ENCODE measurements around the gene ABCC10.
"Not testable (repeated sequence)": the region's sequence is repeated elsewhere in the genome, so short reads cannot be mapped to it uniquely, and the experiment has no call there.

The ABCC10 gene

DNA sequence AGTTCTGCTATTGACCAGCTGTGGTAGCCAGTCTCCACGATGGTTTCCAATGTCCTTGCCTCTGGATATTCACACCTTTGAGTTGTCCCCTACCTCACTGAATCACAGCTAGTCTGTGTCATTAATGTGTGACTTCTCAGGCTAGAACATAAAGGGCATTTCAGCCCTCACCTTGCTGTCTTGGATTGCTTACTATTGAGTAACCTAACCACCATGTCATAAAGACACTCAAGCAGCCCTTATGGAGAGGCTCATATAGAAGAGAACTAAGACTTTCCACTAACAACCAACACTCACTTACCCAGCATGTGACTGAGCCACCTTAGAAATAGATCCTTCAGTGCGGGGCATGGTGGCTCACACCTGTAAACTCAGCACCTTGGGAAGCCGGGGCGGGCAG is 19.1 kb upstream of the ABCC10 start:
- no peak for DNase-seq

DNA sequence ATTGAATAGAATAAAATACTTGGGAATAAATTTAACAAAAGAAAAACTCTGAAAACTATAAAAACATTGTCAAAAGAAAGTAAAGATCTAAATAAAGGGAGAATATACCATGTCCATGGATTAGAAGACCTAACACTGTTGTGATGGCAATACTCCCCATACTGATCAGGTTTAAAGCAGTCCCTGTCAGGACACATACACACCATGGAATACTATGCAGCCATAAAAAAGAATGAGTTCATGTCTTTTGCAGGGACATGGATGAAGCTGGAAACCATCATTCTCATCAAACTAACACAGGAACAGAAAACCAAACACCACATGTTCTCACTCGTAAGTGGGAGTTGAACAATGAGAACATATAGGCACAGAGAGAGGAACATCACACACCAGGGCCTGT is 16.6 kb upstream of the ABCC10 start:
- DNase-seq, result not testable (repeated sequence)

DNA sequence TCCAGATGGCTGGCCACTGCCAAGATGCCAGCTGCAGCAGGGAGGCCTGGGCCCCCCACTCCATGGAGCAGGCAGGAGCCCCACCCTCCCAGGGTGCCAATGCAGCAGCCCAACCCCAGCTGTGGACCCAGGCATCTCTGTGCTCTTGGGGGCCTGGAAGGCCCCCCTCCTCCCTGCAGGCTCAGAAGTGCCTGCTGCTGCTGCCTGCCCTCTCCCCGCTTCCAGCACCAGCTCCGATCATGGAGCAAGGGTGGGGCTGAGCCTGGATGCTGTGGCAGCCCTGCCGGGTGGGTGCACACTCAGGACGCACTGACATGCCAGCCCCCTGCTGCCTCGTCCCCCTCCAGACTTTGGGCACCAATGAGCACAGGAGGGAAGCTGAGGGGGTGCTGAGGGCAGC is 14.8 kb upstream of the ABCC10 start:
- no peak for DNase-seq

DNA sequence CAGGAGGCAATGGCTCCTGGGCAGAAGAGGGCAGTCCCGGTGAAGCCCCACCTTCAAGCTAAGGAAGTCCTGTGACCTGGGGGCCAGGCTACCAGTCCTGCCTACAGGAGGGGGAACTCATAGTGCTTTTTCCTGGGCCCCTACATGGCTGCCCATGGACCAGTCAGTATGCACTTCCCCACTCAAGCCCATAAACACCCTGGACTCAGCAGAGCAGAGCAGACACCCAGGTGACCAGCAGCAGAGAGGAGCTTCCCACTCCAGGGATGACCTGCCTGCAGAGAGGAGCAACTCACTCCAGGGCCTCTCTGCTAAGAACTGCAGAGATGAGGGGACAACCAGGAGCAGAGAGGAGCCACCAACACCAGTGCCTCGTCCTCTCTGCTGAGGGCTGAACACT is 14.3 kb upstream of the ABCC10 start:
- no peak for DNase-seq

DNA sequence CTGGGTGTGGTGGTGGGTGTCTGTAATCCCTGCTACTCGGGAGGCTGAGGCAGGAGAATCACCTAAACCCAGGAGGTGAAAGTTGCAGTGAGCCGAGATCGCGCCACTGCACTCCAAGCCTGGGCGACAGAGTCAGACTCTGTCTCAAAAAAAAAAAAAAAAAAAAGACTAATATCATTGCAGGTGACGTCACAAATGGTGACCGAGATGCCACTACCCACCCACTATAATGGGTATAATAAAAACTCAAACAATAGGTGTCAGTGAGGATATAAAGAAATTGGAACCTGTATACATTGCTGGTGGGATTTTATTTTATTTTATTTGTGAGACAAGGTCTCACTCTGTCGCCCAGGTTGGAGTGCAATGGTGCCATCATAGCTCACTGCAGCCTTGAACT is 12.1 kb upstream of the ABCC10 start:
- not testable (repeated sequence) for DNase-seq

DNA sequence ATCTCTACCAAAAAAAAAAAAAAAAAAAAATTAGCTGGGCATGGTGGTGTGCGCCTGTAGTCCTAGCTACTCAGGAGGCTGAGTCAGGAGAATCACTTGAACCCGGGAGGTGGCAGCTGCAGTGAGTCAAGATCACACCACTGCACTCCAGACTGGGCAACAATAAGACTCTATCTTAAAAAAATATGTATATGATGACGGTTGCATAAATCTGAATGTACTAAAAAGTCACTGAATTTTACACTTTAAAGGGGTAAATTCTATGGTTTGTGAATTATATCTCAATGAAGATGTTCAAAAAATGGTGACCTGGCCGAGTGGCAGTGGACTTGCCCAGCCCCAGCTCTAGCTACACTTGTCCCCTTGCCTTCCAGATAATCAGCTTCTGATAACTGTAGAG is 10.4 kb upstream of the ABCC10 start:
- no peak for DNase-seq

DNA sequence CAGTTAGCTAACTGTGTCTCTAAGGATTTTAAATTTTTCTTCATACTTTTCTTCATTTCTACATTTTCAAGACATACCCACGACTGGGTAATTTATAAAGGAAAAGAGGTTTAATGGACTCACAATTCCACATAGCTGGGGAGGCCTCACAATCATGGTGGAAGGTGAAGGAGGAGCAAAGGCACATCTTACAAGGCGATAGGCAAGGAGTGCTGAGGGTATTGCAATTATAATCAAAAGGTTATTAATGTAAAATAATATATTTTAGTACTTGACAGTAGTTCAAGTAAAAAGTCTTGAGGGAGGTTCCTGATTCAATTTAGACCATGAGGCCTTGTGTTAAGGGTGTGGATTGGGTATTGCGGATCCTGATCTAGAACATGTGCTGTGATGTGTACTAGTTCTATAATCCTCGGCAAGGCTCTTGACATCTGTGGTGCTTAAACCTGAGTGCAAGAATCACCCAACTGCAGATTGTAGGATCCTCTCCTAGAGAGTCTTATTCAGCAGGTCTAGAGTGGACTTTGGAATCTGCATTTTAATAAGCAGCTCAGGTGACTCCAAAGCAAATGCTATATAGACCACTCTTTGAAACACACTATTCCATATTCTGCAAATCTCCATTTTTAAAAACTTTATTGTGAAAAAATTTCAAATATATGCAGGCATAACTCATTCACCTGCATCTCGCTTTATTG is 7.2 kb upstream of the ABCC10 start:
- DNase-seq, result no peak

DNA sequence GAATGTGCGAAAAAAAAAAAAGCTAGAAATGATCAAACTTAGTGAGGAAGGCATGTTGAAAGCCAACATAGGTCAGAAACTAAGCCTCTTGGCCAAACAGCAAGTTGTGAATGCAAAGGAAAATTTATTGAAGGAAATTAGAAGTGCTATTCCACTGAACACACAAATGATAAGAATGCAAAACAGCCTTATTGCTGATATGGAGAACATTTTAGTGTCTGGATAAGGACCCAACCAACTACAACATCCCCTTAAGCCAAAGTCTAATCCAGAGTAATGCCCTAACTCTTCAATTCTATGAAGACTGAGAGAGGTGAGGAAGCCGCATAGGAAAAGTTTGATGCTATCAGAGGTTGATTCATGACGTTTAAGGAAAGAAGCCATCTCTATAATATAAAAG is 5.5 kb upstream of the ABCC10 start:
- no peak for DNase-seq

DNA sequence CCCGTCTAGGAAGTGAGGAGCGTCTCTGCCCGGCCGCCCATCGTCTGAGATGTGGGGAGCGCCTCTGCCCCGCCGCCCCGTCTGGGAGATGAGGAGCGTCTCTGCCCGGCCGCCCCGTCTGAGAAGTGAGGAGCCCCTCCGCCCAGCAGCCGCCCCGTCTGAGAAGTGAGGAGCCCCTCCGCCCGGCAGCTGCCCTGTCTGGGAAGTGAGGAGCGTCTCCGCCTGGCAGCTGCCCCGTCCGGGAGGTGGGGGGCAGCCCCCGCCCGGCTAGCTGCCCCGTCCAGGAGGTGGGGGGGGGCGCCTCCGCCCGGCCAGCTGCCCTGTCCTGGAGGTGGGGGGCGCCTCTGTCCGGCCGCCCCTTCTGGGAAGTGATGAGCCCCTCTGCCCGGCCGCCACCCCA is 2.3 kb upstream of the ABCC10 start:
- DNase-seq, result not testable (repeated sequence)

DNA sequence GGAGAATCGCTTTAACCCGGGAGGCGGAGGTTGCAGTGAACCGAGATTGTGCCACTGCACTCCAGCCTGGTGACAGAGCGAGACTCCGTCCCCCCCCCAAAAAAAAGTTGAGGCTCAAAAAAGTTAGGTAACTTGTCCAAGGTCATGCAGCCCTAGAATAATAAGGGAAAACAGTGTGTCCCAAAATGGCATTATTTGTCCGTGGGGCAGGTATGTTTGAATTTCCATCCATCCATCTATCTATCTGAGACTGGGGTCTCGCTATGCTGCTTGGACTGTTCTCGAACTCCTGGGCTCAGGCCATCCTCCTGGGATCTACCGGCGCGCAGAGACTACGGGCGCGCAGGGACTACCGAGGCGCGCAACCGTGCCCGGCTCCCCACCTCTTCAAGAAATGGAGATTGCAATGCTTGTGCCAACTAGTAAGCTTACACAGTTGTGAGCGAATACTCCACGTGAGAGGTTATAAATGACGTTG is 374 bp upstream of the ABCC10 start:
- no peak for DNase-seq

DNA sequence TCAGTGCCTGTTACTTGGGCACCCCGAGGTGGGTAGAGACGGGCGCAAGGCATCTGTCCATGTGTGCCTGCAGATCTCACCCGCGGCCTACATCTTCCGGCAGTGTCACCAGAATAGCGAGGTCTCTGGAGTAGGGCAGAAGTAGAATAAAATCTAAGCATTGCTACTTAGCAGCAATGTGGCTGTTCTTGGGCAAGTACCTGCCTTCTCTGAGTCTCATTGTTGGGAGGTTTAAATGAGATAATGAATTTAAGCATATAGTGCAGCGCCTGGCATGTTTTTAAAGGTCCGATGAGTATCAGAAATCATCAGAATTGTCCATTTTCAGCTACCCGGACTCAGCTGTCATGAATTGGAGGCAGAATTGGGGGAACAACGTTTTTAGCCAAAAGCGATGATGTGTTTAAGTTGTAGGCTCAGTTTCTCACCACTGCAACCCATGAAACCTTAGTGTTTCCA is 800 bp downstream of the ABCC10 start:
- no peak for DNase-seq

DNA sequence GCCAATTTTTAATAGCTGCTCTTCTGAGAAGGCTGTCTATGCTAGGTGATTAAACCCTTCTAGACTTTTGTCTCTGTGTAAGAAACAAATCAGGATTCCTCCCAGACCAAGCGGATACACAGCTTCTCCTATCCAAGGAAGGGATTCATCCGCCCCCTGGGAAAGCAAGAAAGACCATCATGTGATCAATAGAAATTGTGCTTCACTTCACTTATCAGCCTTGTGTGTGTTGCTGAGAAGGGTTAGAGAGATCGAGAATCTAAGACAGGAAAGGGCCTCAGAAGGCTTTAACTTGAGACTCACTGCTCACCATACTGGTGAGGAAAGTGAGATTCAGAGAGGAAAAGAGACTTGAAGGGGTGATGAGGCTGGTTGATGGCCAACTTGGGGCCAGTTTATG is 1.5 kb downstream of the ABCC10 start:
- DNase-seq, result no peak

DNA sequence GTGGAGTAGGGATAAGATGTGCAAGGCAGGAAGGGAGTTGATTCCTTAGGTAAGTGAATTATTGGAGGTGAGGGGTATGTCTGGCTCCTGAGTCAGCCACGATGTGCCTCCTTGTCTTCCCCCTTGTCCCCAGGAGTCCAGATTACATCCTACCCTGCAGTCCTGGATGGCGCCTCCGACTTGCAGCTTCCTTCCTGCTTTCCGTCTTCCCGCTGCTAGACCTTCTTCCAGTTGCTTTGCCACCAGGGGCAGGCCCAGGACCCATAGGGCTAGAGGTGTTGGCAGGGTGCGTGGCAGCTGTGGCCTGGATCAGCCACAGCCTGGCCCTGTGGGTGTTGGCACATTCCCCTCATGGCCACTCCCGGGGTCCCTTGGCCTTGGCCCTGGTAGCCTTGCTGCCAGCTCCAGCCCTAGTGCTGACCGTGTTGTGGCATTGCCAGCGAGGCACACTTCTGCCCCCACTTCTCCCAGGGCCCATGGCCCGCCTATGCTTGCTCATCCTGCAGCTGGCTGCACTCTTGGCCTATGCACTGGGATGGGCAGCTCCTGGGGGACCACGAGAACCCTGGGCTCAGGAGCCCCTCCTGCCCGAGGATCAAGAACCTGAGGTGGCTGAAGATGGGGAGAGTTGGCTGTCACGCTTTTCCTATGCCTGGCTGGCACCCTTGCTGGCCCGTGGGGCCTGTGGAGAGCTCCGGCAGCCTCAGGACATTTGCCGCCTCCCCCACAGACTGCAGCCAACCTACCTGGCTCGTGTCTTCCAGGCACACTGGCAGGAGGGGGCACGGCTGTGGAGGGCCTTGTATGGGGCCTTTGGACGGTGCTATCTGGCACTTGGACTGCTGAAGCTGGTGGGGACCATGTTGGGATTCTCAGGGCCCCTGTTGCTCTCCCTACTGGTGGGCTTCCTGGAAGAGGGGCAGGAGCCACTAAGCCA is 4.9 kb downstream of the ABCC10 start:
- DNase-seq, result no peak

DNA sequence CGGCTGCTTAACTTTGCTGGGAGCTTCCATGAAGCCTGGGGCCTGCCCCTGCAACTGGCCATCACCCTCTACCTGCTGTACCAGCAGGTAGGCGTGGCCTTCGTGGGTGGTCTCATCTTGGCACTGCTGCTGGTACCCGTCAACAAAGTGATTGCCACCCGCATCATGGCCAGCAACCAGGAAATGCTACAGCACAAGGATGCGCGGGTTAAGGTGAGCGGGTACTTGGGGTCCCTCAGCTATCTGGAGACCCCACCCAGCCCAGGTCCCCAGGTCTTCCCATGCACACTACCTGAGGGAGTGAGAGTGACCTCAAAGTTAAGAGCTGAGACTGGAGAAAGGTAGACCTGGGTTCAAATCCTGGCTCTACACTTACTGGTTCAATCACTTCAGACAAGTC is 5.8 kb downstream of the ABCC10 start:
- DNase-seq, result no peak

DNA sequence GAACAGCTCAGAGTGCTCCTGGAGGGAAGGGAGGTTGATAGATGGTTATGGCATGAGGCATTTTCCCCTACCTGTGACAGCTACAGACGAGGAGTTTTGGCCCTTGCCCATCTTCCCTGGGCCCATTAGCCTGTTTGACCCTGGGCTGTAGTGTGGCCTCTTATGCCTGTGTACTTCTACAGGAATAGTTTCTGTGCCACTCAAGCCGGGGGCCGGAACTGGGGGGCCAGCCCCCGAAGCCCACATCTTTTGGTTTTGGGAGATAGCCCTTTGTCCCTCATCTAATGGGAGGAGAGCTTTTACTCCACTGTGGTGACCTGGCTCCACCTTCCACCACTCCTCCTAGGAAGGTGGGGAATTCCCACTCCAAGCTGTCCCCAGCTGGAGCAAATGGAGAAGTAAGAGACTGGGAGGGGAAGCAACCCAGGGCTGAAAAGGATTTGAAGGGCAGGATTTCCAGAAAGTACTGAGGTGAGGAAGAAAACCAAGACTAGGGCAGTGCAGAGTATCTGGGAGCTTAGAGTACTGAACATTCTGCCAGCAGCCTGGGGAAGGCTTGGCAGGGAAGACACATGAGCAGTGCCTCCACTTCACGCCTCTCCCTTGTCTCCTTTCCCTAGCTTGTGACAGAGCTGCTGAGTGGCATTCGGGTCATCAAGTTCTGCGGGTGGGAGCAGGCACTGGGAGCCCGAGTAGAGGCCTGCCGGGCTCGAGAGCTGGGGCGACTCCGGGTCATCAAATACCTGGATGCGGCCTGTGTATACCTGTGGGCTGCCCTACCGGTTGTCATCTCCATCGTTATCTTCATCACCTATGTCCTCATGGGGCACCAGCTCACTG is 6.9 kb downstream of the ABCC10 start:
- DNase-seq, result no peak

DNA sequence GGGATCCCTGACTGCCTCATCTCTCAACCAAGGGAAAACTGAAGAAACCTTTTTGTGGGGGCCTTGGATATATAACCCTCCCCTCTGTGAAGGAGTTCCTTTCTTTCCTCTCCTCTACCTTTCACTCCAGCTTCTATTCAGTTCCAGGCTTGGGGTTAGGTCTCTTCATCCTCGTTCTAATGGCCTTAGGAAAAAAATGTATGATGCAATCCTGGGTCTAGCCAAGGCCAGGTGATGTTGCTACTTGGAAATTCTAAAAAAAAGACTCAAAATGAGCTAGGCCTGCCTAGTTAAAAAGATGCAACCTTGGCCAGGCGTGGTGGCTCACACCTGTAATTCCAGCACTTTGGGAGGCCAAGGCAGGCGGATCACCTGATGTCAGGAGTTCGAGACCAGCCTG is 7.6 kb downstream of the ABCC10 start:
- DNase-seq, result no peak

DNA sequence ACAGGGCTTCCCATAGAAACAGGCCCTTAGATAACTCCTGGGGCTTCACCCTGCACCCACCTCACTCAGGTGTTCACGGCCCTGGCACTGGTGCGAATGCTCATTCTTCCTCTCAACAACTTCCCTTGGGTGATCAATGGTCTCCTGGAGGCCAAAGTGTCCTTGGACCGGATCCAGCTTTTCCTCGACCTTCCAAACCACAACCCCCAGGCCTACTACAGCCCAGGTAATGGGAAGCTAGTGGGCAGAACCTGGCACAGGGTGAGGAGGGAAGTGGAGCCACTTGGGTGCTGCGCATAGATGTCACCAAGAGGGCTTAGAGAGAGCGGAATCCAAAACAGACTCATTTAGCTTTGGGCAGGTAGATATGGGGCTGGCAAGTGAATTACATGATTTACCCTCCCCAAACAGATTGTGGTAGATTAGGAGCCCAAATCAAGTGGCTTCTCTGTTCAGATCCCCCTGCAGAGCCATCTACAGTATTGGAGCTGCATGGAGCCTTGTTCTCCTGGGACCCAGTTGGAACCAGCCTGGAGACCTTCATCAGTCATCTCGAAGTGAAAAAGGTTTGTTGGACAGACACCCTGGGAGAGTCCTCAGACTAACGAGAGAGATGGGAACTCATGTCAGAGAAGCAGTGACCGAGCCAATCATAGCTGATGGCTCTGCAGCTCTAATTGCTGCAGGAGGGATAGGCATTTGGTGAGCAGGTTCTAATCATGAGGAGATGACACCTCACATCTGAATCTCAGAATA is 8.5 kb downstream of the ABCC10 start:
- no peak for DNase-seq

DNA sequence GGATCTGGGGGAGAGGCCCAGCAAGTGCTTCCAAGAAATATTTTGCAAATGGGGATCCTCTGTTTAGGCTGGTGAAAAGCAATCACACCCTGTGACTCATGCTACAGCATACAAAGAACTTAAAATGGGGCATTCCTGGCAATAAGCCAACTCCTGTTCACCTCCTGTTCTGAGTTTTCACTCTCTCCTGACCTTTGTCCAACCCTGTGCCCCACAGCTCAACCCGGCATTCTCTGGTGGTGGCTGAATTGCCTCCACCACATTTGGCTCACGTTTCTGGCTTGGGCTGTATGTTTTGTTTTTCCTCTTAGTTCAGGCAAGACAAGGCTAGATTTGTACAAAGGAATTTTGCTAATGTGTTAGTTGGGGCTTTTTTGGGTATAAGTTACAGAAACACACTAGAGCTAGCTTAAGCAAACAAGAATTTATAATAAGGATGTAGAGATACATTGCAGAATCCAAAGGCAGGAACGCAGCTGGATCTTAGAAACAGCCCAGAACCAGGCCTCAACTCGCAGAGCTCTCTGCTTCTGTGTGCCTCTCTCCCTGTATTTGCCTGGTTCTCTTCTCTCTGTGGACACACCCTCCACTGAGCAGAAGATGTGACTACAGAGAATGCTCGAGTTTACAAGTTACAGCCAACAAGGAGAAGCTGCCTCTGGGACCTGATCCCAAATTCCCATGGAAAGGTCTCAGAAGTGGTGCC is 9.4 kb downstream of the ABCC10 start:
- no peak for DNase-seq

DNA sequence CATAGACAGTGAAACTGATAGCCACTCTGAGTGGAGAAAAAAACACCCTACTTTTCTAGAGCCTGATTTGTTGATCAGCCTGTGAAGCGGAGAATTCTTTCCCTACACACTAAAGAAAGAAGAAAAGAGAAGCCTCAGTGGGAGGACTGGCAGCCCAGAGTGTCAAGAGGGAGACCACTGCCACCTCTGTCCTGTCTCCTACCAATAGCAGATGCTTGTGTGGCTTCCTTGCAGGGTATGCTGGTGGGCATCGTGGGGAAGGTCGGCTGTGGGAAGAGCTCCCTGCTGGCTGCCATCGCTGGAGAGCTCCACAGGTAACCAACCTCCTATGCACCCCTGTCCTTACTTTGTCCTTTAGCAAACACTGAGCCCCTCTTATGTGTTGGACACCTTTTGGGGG is 10.4 kb downstream of the ABCC10 start:
- DNase-seq, result no peak

DNA sequence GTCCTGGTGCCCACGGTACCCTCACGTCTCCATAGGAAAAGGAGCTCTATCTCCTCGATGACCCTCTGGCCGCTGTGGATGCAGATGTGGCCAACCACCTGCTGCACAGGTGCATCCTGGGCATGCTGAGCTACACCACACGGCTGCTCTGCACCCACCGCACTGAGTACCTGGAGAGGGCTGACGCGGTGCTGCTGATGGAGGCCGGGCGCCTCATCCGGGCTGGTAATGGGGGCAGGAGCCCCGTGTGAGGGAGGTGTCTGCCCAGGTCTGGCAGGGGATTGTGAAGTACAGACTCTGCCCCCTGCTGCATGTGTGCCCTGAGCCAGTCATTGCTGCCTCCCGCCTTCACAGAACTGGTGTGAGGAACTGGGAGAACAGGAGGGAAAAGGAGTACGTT is 15.6 kb downstream of the ABCC10 start:
- no peak for DNase-seq

DNA sequence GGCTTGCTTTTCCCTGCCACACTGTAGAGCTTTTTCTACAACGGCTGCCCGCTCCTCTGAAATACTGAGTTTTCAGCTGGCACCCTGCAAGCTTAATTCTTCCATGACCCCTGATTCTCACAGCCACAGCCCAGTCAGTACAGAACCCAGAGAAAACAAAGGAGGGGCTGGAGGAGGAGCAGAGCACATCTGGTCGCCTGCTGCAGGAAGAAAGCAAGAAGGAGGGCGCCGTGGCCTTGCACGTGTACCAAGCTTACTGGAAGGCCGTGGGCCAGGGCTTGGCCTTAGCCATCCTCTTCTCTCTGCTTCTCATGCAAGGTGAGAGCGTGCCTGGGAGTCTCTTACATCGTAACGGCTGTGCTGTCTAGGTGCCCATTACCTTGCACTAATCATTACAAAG is 16.7 kb downstream of the ABCC10 start:
- no peak for DNase-seq

DNA sequence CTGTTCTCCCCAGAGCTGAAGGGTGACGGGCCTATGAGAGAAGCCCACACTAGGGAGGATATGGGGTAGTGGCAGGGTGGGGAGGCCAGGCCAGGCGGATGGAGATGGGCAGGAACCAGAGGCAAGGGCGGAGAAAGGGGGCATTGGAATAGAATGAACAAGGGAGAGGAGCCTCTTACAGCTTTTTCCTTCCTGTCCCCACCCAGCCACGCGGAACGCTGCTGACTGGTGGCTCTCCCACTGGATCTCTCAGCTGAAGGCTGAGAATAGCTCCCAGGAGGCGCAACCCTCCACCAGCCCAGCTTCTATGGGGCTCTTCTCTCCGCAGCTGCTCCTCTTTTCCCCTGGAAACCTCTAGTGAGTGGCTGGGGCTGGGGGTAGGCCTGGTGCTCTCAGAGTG is 17.2 kb downstream of the ABCC10 start:
- DNase-seq, result no peak
